GM12878 (cell line): ENCODE data around the gene SNRK. TPM values are rescaled to one million over a fixed set of nuclear protein-coding genes. Genes with fewer than 3 reads are reported as not detected.

ENCODE experiments used
- ATAC-seq: fragments of 200-7000 bp; cut with Tn5 transposase; 3 replicates; pipeline ENCODE4 v1.9.1; 2020; ENCODE audit warnings: mild to moderate bottlenecking, moderate library complexity
- BruUV-seq: library from RNA; stranded (reverse); fragments of 400-500 nt; replicated peaks from 2 replicates; lab custom pipeline; 2021; lab: Mats Ljungman, UMichigan
- CTCF ChIA-PET: fragments of 300-600 bp; sonication (Branson Sonifier 250); formaldehyde crosslinking; extraction: SDS; loops from one replicate; lab custom pipeline; 2021; ENCODE audit warnings: inconsistent platforms; lab: Yijun Ruan, JAX
- POLR2A ChIA-PET: fragments of 350-600 bp; formaldehyde crosslinking; extraction: SDS; loops from one replicate; lab custom pipeline; 2021; ENCODE audit warnings: inconsistent platforms; lab: Charles Lee
- RAD21 ChIA-PET: fragments of 300-600 bp; sonication (Branson Sonifier 250); formaldehyde crosslinking; loops from one replicate; lab custom pipeline; 2023; ENCODE audit warnings: antibody characterized with exemption; ENCODE audit not compliant: unreplicated experiment; lab: Charles Lee
- SMC1A ChIA-PET: fragments of 300-600 bp; sonication (Branson Sonifier 250); formaldehyde crosslinking; loops from one replicate; lab custom pipeline; 2023; ENCODE audit not compliant: unreplicated experiment, uncharacterized antibody; lab: Charles Lee
- DNase-seq: peaks from one replicate; pipeline ENCODE4 v3.0.0-alpha.2; 2011; ENCODE audit warnings: low read depth, low spot score
- FAIRE-seq: peaks from 3 replicates; lab custom pipeline; 2011; peaks lifted over from hg19 to GRCh38; lab: Jason Lieb, UNC
- H2AFZ ChIP-seq: 2 replicates; pipeline ENCODE4 v1.6.0; 2011; ENCODE audit warnings: low read depth, low read length, control low read depth; ENCODE audit not compliant: control insufficient read depth
- H3K27ac ChIP-seq: 2 replicates; pipeline ENCODE4 v1.5.1; 2011; ENCODE audit warnings: control low read depth; ENCODE audit not compliant: control insufficient read depth, insufficient read depth
- H3K27me3 ChIP-seq, 2 experiments: replicated peaks in 1 of 2; 2 replicates each; pipeline versions ENCODE4 v1.6.0 to v1.6.1; 2011; ENCODE audit warnings: low read length in 1 of 2; ENCODE audit not compliant: control insufficient read depth in 2 of 2, insufficient read depth in 2 of 2
- H3K36me3 ChIP-seq, 2 experiments: 2 replicates each; pipeline ENCODE4 v1.5.1; 2011; ENCODE audit warnings: low read length in 1 of 2; ENCODE audit not compliant: control insufficient read depth in 2 of 2, insufficient read depth in 2 of 2
- H3K4me1 ChIP-seq: 2 replicates; pipeline ENCODE4 v1.6.1; 2011; ENCODE audit warnings: mild to moderate bottlenecking, low read length, moderate library complexity, mixed read lengths; ENCODE audit not compliant: control insufficient read depth, insufficient read depth
- H3K4me2 ChIP-seq: 2 replicates; pipeline ENCODE4 v1.6.0; 2011; ENCODE audit warnings: control low read depth; ENCODE audit not compliant: control insufficient read depth, insufficient read depth
- H3K4me3 ChIP-seq: fragments of 200-600 bp; sonication (generic); 2 replicates; pipeline ENCODE4 v1.5.1; 2016
- H3K79me2 ChIP-seq: 2 replicates; pipeline ENCODE4 v1.6.0; 2011; ENCODE audit warnings: low read length; ENCODE audit not compliant: control insufficient read depth, insufficient read depth
- H3K9ac ChIP-seq: 2 replicates; pipeline ENCODE4 v1.8.0; 2011; ENCODE audit warnings: low read length, control low read depth, mixed read lengths; ENCODE audit not compliant: control insufficient read depth, insufficient read depth
- H3K9me3 ChIP-seq: replicated peaks from 3 replicates; pipeline ENCODE4 v1.5.1; 2011; ENCODE audit warnings: mild to moderate bottlenecking, low read length; ENCODE audit not compliant: control insufficient read depth, insufficient read depth
- H4K20me1 ChIP-seq: 2 replicates; pipeline ENCODE4 v1.6.0; 2011; ENCODE audit not compliant: control insufficient read depth, insufficient read depth
- ATF7 ChIP-seq: fragments of 450-650 bp; IDR thresholded peaks from 2 replicates; pipeline ENCODE4 v1.6.1; 2016; ENCODE audit warnings: low read depth, mild to moderate bottlenecking
- BCL11A ChIP-seq: IDR thresholded peaks from 2 replicates; pipeline ENCODE4 v1.6.1; 2011; ENCODE audit warnings: low read depth, low read length
- CBX5 ChIP-seq: sonication (generic); IDR thresholded peaks from 2 replicates; pipeline ENCODE4 v1.6.1; 2016; ENCODE audit warnings: low read depth, moderate library complexity, mild to moderate bottlenecking, inconsistent platforms
- E2F4 ChIP-seq: IDR thresholded peaks from 2 replicates; pipeline ENCODE4 v1.6.1; 2012; ENCODE audit warnings: low read depth, low read length, improper control_type of control experiment
- JUND ChIP-seq: IDR thresholded peaks from 2 replicates; pipeline ENCODE4 v1.6.1; 2012; ENCODE audit warnings: low read depth, mild to moderate bottlenecking, low read length, improper control_type of control experiment, moderate library complexity
- MEF2B ChIP-seq: fragments of 450-650 bp; IDR thresholded peaks from 2 replicates; pipeline ENCODE4 v1.6.1; 2018; ENCODE audit warnings: mild to moderate bottlenecking, moderate library complexity; ENCODE audit not compliant: partially characterized antibody, poor library complexity, severe bottlenecking
- PBX3 ChIP-seq: IDR thresholded peaks from 2 replicates; pipeline ENCODE4 v1.6.1; 2011; ENCODE audit warnings: mild to moderate bottlenecking, low read depth, low read length, moderate library complexity; ENCODE audit not compliant: insufficient replicate concordance
- POU2F2 ChIP-seq: IDR thresholded peaks from 3 replicates; pipeline ENCODE4 v1.6.1; 2011; ENCODE audit warnings: low read depth, mild to moderate bottlenecking, low read length, borderline replicate concordance
- SP1 ChIP-seq: IDR thresholded peaks from one replicate; pipeline ENCODE4 v1.6.1; 2011; ENCODE audit warnings: low read depth, low read length
- YY1 ChIP-seq: IDR thresholded peaks from 2 replicates; pipeline ENCODE4 v1.6.1; 2011; ENCODE audit warnings: low read depth, mild to moderate bottlenecking, low read length
- ZBTB4 ChIP-seq: fragments of 450-650 bp; formaldehyde crosslinking; IDR thresholded peaks from 2 replicates; pipeline ENCODE4 v1.4.0; 2022; ENCODE audit warnings: mild to moderate bottlenecking, moderate library complexity
- in situ Hi-C: fragments of 300-500 bp; cut with MboI; formaldehyde crosslinking; loops from 9 replicates; pipeline ENCODE4 v1.14.3; 2018; ENCODE audit warnings: mixed read lengths
- intact Hi-C: fragments of 100-400 bp; cut with micrococcal nuclease; formaldehyde crosslinking; loops from one replicate; pipeline ENCODE4 v1.14.2; 2022; ENCODE audit not compliant: unreplicated experiment
- polyA plus RNA-seq, 11 experiments: library from polyadenylated mRNA; depleted of rRNA in 4 of 11; unstranded in 6 of 11; stranded (reverse) in 5 of 11; fragments of >200 nt; fragmentation: Nextera tagmentation in 4 of 11; fragmentation: Illumina TruSeq in 1 of 11; extraction: Ambion mirVana in 4 of 11; extraction: Trizol in 1 of 11; gene quantifications; 1 replicate in 1 of 11; 2 replicates in 10 of 11; pipeline versions ENCODE4 v1.2.1 to v1.2.3, GENCODE V29; 2011 to 2016; ENCODE audit warnings: inconsistent platforms in 2 of 11, missing spikeins in 2 of 11, low read depth in 1 of 11
- total RNA-seq, 4 experiments: library from RNA; depleted of rRNA in 3 of 4; stranded (reverse); fragments of >200 nt in 3 of 4; fragmentation: Illumina TruSeq in 1 of 4; extraction: Trizol in 1 of 4; gene quantifications; 2 replicates each; pipeline versions ENCODE4 v1.2.1 to v1.2.3, GENCODE V29; 2013 to 2021
- TF ChIP-seq, protein P1 (sequence below): fragments of 450-650 bp; IDR thresholded peaks from 2 replicates; pipeline ENCODE4 v1.6.1; 2016; ENCODE audit warnings: mild to moderate bottlenecking
- TF ChIP-seq, protein P2 (sequence below): fragments of 450-650 bp; IDR thresholded peaks from 2 replicates; pipeline ENCODE4 v1.6.1; 2017; ENCODE audit warnings: mild to moderate bottlenecking

The SNRK gene
- total and polyA plus RNA-seq, 10 of the 15 experiments (the other 5 are each of a cell fraction or from before 2014, with no cell fraction given) = 1.6 to 12.1 (median 7.6) TPM

DNA sequence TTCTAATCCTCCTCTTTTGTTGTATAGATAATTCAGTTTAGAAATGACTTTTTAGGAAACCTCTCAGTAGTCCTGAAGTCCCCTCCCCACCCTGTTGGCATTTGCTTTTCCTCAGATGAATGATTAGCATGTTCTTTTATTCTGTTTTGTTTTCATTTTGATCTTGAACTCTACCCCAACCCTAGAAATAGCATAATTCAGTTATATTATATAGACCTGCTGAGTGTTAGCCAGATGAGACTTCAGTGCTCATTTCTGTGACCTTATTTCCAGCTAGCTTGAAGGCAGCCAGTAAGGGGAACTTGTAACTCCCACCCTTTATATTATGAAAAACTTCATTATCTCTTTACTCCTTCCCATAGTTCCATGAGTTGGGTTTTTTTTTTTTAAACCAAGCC is 41.2 kb downstream of the SNRK start:
- DNase-seq = no peak
- Histone ChIP-seq H3K4me3 (no peak overlapping the region), H3K9ac (no peak overlapping the region), H3K27ac (no peak overlapping the region)
- TF ChIP-seq, protein P1, sequence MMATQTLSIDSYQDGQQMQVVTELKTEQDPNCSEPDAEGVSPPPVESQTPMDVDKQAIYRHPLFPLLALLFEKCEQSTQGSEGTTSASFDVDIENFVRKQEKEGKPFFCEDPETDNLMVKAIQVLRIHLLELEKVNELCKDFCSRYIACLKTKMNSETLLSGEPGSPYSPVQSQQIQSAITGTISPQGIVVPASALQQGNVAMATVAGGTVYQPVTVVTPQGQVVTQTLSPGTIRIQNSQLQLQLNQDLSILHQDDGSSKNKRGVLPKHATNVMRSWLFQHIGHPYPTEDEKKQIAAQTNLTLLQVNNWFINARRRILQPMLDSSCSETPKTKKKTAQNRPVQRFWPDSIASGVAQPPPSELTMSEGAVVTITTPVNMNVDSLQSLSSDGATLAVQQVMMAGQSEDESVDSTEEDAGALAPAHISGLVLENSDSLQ = no peak
- TF ChIP-seq POU2F2 (no peak), BCL11A (no peak), ZBTB4 (CRISPR knock-in tag) (no peak), SP1 (no peak), ATF7 (no peak), JUND (no peak), YY1 (no peak), E2F4 (no peak), CBX5 (no peak), MEF2B (no peak), PBX3 (no peak)
- TF ChIP-seq, protein P2, sequence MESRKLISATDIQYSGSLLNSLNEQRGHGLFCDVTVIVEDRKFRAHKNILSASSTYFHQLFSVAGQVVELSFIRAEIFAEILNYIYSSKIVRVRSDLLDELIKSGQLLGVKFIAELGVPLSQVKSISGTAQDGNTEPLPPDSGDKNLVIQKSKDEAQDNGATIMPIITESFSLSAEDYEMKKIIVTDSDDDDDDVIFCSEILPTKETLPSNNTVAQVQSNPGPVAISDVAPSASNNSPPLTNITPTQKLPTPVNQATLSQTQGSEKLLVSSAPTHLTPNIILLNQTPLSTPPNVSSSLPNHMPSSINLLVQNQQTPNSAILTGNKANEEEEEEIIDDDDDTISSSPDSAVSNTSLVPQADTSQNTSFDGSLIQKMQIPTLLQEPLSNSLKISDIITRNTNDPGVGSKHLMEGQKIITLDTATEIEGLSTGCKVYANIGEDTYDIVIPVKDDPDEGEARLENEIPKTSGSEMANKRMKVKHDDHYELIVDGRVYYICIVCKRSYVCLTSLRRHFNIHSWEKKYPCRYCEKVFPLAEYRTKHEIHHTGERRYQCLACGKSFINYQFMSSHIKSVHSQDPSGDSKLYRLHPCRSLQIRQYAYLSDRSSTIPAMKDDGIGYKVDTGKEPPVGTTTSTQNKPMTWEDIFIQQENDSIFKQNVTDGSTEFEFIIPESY = no peak
- TF ChIP-seq, all 136 proteins: peak for 0
- Histone ChIP-seq H3K27me3 (no peaks in the 10 kb centered on the region), H2AFZ (no peak overlapping the region), H3K79me2 (peaks cover 3% of the 10 kb centered on the region), H3K9me3 (peaks cover 2% of the 10 kb centered on the region; the same call in 2 of the 3 replicates), H3K4me1 (no peaks in the 10 kb centered on the region), H4K20me1 (no peaks in the 10 kb centered on the region), H3K4me2 (no peak overlapping the region), H3K36me3 (no peaks in the 10 kb centered on the region)
- BruUV-seq = no TSS peak
- SMC1A ChIA-PET = interaction anchor here (1.2 kb wide), 2 partner anchors 11 to 31 kb away, joined by 3 to 4 read pairs; no protein-coding TSS in a partner anchor
- CTCF ChIA-PET = interaction anchor here (1.4 to 1.6 kb wide), 2 partner anchors 50 to 165 kb away, joined by 3 to 5 read pairs; no protein-coding TSS in a partner anchor
- in situ Hi-C loops = no loop called here
- ATAC-seq (no peak), FAIRE-seq (no peak)
- POLR2A ChIA-PET = interaction anchor here (0.7 to 1.8 kb wide), 2 partner anchors 30 to 40 kb away, joined by 5 read pairs; no protein-coding TSS in a partner anchor
- intact Hi-C loops = no loop called here
- RAD21 ChIA-PET = interaction anchor here (1.2 kb wide), 1 partner anchor 30 kb away, joined by 3 read pairs; no protein-coding TSS in a partner anchor
